ENCODE results near the gene DNER.
"Not testable (repeated sequence)": the region's sequence is repeated elsewhere in the genome, so short reads cannot be mapped to it uniquely, and the experiment has no call there.

Gene DNER

DNA sequence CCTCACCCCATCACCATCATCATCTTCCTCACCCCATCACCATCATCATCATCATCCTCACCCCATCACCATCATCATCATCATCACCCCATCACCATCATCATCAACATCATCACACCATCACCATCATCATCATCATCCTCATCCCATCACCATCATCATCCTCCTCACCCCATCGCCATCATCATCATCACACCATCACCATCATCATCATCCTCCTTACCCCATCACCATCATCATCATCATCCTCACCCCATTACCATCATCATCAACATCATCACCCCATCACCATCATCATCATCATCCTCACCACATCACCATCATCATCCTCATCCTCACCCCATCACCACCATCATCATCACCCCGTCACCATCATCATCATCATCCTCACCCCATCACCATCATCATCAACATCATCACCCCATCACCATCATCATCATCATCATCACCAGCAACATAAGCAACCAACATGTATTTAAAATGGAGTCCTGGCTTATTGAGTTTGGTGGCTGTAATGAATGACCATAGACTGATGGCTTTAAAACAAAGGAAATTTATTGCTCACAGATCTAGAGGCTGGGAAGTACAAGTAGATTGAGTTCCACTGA lies 150.0 kb downstream of the DNER start:
- DNase-seq (ENCODE audit: low spot score): no peak

DNA sequence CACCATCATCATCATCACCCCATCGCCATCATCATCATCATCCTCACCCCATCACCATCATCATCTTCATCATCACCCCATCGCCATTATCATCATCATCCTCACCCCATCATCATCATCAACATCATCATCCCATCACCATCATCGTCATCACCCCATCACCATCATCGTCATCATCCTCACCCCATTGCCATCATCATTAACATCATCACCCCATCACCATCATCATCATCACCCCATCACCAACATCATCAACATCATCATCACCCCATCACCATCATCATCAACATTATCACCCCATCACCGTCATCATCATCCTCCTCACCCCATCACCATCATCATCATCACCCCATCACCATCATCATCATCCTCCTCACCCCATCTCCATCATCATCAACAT lies 151.0 kb downstream of the DNER start:
- no peak for DNase-seq (ENCODE audit: low spot score)

DNA sequence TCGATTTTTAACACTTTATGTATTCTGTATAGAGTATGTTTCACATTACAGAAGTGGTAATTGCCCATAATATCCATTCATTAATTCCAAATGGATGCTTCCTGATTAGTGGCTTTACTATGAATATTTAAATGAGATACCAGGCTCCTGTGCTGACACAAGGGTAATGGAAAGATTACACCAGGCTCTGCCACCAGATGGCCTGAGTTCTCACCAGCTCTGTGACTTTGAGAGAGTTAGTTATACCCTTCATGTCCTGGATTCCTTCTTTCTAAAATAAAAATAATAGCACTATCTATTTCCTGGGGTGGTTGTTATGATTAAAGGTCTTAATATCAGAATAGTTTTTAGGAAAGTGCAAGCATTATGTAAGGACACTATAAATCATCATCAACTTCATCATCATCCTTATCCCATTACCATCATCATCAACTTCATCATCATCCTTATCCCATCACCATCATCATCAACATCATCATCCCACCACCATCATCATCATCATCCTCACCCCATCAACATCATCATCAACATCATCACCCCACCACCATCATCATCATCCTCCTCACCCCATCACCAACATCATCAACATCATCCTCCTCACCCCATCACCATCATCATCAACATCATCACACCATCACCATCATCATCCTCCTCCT lies 151.8 kb downstream of the DNER start:
- DNase-seq (ENCODE audit: low spot score): no peak

DNA sequence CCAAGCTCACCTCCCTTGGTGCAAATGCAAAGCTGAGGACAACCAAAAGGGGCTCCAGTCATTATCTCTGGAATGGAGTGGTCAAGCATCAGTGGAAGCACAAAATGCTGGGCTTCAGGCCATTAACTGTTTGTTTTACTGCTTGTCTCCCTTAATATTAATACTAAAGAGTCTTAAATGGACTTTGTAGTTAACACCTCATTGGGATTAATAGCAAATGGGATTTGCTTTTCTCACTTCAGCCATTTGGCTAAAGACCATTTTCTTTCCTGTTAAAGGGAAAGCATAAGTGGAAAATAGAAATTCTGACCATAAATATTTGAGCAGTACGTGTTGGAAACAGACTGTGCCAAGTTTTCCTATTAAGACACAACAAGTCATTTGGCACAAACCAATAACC lies 154.4 kb downstream of the DNER start:
- DNase-seq (ENCODE audit: low spot score): no peak

DNA sequence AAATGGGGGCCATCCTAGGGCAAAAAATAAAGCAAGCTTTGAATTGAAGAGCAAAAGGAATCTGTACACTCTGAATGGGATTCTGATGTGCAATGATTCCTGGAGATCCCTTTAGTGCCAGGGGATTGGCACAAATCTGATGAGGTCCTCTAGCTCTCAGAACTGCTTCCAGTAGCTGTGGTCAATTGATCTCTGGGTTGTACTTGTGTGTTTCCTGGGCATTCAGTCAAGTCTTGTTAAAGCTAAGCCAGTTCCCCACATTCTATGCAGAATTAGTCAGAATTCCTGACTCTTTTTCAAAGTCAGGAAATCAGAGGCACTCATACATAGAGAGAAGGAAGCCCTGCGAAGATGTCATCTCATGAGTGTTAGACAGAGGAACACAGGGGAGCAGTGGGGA lies 161.3 kb downstream of the DNER start:
- no peak for DNase-seq (ENCODE audit: low spot score)

DNA sequence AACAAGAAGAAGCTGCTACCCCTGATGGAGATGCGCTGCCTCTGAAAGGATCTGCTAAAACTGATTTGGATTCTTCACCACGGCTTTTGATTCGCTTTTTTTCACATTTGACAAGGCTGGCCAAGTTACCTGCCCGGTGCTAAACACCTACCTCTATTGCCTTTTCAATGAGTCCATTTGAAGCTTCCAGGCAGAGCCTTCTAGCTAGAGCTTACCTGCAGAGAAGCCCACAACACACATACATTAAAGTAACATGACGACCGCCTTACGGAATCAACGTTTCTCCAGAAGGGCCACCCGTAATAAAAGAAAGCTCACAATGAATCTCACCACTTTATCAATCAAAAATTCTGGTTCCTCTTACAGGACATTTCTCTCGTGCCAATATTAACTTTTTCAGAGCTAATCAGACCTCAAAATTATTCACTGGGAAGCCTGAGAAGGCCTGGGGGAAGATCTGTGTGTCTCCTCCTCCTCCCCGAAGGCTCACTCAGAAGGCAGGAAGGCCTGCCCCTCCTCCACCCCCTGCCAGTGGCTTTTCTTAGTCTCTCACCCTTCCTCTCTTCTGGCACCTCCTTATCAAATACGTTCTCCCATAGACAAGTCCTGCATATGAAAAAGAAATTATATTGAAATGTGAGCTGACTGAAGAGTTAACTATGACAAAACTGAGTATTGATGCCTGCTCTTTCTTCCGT lies 171.0 kb downstream of the DNER start:
- no peak for DNase-seq (ENCODE audit: low spot score)

DNA sequence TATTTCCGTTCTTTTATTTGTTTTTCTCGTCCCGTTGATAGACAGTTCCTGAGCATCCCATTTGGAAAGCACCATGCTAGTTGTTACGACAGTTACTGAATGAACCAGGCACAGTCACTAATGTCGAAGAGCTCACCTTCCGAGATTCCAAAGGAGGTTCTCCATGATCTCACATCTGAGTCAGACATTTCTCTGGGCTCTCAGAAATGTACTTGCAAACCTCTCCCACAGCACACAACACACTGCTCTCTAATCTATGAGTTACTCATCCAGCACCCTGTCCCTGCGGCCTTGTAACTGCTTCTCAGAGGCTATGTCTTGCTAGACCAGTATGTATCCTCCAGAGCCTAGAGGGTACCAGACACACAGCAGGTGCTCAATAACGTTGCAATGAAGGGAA lies 174.7 kb downstream of the DNER start:
- DNase-seq (ENCODE audit: low spot score): no peak

DNA sequence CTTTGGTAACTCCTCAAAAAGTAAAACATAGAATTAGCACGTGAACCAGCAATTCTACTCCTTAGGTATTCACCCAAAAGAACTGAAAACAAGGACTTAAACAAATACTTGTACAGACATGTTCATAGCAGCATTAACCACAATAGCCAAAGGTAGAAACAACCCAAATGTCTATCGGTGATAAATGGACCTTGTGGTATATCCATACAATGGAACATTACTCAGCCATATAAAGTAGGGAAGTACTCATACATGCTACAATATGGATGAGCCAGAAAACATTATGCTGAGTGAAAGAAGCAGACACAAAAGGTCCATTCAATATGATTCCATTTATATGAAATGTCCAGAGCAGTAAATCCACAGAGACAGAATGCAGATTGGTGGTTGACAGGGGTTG lies 182.8 kb downstream of the DNER start:
- DNase-seq (ENCODE audit: low spot score): no peak

DNA sequence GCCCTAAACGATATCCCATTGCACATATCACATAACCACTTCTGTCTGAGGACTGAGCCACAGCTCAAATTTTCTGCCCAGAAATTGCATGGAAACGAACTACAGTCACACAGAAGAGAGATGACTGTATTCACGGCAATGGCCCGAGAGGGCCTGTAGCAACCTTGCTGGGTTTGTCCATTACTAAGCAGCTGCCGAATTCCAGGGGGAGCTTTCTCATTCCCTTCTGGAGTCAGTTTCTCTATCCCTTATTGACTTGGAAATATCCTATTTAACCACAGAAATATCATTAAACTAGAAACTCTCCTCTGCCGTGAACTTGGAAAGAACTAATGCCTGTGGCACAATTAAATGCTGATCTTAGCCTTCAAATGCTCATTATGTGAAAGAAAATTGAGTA lies 183.9 kb downstream of the DNER start:
- DNase-seq (ENCODE audit: low spot score): no peak

DNA sequence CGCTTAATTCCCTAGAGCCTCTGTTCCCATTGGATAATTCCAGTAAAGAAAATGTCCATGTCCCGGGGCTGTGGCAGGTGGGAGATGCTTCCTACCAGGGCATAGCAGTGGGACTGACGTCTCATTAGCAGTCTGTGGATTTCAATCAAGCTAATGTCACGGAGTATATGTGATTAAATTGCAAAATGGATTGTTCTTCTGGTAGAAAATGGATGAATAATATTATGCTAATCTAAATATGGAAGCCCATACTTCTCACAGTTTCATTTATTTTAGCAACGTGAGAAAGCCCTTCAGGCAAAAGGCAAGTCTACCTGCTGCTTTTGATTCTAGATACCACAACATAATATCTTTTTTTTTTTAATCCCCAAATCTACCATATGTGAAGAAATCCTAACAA lies 185.5 kb downstream of the DNER start:
- no peak for DNase-seq (ENCODE audit: low spot score)

DNA sequence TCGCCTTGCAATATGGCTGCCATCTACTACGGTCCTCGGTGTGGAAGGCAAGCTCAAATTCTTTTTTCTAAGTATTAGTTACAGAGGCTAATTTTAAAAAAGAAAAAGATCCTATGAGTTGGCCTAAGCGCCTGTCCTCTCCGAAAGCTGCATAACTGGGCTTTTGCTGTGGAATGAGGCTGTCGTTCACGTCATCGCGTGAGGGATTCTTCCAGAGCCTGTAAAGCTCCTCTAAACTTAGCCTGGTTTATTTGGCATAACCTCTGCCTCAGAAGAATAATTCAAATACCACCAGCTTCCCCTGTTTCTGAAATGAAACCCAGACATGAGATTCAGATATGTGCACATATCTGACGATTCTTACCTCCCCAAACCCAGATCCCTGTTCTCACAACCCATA lies 187.4 kb downstream of the DNER start:
- no peak for DNase-seq (ENCODE audit: low spot score)

DNA sequence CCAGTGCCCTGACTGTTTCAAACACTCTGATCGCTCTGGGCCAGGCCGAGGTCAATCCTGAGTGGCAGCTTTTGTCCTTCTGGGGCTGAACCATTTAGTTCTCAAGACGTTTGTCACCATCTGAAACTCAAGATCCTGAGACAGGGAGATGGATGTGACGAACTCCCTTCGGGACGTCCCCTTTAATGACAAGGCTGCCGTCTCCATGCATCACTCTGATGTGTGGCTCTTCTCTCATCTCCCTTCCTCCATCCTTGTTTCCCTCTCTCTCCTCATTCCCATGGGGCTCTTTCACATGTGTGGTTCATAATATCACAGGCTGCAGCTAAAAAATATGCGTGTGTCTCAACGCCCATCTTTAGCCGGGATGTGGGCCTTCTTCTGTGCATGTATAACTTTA lies 189.6 kb downstream of the DNER start:
- DNase-seq (ENCODE audit: low spot score): no peak

DNA sequence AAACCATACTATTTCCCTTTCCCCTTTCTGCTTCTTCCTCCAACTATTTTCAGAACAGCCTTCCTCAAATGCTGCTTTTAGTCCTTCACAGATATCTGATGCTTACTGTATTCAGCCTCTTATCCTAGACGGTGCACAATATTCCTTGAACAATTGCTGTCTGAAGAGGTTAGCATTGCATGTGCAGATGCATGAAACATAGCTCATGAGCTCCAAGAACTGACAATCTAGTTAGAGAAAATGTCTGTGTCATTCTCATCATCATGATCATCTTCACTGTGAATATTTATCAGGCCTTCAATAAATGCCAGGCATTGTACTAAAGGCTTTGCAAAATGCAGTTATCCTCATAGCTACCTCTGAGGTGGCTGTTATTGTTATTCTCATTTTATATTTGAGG lies 190.7 kb downstream of the DNER start:
- no peak for DNase-seq (ENCODE audit: low spot score)

DNA sequence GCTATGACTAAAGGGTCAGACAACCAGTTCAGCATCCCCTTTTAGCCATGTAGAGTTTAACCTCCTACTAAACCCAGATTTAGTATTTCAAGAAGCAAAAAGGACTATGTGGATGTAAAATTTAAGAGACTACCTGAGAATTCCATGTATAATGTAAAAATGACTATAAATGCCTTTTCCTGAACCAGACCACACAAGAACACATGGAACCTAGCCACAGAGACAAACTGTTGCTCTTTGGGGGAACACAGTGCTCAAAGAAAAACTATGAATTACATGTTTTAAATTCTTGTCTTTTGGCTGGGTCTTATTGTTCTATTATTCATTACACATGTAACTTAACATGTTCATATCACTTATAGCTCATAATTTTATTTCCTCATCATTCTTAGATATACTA lies 192.8 kb downstream of the DNER start:
- no peak for DNase-seq (ENCODE audit: low spot score)

DNA sequence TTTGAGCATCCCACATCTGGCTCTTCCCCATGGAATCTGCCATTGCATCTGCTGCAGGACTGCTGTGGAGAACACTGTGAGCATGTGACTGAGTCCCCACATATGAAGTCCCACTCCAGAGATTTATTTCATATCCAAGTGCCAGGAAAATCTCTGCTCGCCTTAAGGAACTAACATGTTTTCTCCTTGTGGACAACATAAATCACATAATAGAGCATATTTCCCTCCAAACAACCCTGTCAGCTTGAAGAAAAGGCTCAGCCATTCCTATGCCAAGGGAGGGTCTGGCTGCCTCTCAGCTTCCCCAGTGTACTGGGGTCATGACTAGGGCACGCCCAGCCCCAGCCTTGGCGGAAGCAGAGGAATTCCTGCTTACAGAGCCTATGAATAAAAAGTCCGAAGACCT lies 193.7 kb downstream of the DNER start:
- DNase-seq (ENCODE audit: low spot score): no peak

DNA sequence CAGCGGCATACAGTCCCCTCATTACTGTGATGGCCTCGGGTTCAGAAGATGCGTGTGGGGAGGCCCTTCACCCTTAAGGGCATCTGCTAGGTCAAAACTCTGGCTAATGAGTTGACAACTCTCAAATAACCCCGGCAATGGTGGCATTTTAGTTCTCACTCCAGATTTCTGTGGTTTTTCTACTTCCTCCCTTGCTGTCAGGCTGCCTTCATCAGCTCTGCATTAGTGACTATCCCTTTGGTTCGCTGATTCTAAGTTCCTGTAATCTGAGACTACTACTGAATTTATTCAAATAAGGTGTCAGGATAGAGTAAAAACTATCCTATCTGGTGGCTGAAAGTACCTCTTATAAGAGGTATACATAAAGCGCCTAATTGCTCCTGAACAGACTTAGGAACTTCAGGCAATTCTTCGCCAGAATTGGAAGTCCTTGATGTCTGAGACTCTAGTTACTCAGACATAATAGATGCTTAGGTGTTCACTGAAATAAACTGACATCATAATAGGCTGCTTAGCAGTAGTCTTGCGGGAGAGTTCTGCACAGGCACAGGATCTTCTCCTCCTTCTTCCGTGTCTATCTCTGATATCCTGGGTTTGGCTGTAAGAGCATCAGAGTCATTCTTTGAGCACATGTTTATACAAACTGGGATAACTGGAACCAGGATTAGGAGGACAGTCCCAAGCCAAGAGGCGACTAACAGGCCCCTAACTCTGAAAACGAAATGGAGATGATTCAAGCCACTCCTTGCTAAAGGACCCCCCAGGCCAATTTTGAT lies 194.5 kb downstream of the DNER start:
- DNase-seq (ENCODE audit: low spot score): no peak

DNA sequence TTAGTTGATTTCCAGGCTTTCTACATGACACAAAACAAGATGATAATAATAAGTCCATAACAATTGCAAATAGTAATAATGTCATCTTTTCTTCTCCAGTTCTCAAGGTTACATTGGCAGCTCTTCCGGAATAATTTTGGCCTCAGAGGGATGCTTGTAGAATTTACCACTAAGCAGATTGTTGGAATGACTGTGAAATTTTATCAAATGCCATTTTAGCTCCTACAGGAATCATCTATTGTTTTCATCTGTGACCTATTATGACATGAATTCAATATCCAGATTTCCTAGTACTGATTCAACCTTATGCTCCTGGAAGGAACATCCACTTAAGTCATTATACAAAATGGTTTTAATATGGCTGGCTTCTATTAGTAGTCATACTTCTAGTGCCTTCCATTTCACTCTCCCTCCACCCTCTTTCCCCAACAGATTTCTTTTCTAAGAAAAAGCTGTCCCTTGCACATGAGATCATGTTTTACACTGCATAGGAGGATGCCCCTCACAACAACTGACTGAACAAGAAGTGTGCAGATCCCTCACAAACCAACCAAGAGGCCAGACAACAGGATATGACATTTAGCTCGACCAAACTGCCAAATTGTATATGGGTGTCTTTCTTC lies 200.0 kb downstream of the DNER start:
- DNase-seq (ENCODE audit: low spot score): no peak

DNA sequence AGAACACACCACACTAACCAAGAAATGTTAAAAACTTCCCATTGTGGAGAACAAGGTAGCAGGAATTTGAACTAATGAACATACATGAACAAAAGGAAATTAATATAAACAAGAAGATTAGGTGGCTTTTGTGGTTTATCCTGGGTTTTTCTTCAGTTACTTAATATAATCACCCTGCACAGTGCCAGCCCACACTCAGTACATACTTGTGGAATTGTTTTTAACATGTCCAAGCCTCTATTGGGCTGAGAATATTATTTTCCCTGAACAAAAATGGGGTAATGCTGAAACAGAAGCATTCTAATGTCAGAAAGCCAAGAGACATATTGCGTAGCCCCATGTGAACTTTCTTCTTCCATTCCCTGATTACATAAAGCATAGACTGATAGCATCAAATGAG lies 202.8 kb downstream of the DNER start:
- no peak for DNase-seq (ENCODE audit: low spot score)

DNA sequence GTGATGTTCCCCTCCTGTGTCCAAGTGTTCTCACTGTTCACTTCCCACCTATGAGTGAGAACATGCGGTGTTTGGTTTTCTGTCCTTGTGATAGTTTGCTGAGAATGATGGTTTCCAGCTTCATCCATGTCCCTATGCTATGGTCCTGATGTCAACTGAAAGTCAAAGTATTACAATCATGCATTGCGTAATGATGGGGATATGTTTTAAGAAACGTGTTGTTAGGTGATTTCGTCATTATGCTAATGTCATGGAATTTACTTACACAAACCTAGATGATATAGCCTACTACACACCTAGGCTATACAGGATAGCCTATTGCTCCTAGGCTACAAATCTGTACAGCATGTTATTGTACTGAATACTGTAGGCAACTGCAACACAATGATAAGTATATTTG lies 207.7 kb downstream of the DNER start:
- DNase-seq (ENCODE audit: low spot score): not testable (repeated sequence)

DNA sequence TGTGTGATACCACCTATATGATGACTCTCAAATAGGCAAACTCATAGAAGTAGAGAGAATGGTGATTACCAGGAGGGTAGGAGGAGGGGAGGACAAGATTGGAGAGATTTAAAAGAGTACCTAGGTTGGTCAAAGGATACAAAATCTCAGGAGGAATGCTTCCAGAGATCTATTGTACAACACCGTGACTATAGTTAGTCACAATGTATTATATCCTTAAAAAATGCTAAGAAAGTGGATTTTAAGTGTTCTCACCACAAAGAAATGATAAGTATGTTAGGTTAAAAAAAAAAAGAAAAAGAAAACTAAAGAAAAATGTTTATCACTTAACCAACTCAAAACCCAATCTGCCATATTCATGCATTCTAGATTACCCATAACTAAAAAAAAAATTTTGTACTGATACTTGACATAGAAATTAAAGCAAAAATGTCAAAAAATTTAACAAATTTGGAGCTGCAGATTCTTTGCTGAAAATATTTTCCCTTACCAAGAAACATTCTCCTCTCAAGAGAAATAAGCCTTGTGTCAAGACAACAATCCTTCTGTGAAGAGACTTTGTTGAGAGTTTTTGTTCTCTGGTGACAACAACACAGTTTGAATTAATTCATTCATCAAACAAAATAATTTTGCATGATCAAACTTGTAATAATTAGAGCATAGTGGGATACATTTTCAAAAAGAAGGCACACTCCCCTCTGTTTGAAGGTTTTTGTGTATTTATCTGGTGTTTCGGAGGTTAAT lies 213.1 kb downstream of the DNER start:
- no peak for DNase-seq (ENCODE audit: low spot score)

DNA sequence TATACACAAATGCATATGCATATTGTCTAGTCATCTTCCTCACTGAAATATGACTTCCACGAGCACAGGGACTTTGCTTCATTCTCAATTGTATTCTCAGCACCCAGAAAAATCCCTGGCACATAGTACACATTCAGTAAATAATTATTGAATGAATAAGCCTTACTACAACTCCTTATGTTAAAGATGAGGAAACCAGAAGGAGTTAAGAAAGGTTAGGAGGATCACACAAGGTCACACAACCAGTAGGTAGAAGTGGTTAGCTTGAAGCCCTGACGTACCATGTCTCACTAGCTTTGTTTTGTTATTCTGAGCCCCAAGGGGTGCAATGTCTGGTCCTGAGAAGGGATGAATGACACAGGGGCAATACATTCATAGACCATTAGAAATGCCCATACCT lies 222.3 kb downstream of the DNER start:
- DNase-seq (ENCODE audit: low spot score): no peak

DNA sequence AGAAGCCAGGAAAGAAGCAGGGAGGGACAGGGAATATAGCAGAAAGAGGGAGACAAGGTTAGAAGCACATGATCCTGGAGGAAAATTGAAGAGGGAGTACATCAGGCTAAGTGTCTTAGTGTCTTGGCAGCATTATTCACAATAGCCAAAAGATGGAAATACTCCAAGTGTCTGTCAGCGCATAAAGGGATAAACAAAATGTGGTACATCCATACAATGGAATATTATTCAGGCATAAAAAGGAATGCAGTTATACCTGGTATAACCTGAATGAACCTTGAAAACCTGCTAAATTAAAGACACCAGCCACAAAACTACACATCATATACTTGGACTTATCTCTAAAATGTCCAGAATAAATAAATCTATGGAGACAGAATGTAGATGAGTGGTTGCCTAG lies 224.2 kb downstream of the DNER start:
- no peak for DNase-seq (ENCODE audit: low spot score)

All from globus pallidus (tissue), 1 donor.